NCI-H128 (cell line): ENCODE results near the gene STRIP1.

Experiments used
- DNase-seq: peaks from one replicate; lab custom pipeline; 2025; ENCODE audit not compliant: unreplicated experiment; lab: John Stamatoyannopoulos, UW

STRIP1 gene

DNA sequence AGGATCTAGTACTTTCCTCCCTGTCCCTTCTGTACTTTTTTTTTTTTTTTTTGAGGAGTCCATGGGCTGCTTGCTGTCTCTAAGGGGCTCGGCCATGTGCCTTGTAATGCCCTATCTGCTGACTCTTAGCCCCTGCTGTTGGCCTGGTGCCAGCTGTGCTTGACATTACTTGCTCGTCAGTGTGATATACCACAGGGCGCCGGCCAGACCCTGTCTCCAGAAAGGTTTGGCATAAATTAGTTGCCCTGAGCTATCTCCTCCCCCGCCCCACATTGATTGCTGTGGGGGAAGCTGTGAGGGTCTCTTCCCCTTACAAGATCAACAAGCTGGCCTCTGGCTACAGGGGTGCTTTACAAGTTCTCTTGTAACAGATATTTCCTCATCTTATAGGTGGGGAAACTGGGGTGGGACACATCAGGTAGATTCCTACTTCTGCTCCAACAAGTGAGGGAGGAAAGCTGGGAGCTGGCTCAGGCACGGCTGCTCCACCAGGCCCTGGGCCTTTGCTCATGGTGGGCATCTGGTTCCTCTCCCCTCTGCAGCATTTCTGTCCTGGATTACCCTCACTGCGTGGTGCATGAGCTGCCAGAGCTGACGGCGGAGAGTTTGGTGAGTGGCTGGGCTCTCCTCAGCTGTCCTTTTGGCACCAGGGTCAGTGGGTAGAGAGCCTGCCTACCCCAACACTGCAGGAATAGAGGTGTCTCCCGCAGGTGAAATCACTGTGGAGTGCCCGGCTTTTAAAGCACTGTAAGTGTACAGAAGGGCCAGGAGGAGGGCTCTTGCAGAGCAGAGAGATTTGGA is 15.6 kb downstream of the STRIP1 start:
- no peak for DNase-seq

DNA sequence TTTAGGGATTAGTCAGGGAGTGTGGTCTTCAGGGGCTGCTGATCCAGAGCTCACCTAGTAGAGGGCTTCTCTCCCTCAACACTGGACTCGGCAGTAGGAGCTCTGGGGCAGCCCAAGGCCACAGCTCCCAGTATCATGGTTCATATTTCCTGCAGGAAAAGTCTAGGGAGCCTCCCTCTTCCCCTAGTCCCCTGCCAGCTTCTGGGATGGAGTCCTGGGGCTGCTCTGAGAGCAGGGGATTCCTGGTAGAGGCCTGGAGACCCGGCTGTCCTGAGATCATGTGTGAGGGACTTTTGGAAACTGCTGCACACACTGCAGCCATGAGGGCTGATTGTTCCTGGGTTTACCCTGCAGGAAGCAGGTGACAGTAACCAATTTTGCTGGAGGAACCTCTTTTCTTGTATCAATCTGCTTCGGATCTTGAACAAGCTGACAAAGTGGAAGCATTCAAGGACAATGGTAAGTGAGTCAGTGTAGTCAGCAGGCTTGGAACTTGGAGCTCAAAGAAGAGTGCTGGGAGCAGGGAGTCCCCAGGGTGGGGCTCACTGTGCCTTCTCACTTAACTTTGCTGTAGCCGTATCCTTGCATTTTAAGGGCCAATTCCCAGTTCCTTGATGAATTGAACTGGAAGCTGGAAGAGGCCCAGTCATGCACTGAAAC is 16.3 kb downstream of the STRIP1 start:
- DNase-seq: no peak

DNA sequence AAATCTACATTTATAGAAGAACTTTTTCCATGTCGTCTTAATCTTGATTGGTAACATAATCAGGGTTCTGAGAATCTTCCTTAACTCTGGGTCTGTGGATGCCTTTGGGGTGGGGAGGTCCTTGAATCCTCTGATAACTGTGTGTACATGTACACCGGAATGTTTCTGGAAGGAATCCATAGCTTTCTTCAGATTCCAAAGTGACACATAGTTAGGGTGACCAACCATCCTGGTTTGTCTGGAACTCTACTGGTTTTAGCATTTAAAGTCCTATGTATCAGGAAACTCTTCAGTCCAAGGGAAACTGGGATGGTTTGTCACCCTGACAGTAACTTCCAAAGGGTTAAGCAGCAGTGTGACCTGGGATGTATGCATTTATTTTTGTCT is 16.8 kb downstream of the STRIP1 start:
- no peak for DNase-seq

DNA sequence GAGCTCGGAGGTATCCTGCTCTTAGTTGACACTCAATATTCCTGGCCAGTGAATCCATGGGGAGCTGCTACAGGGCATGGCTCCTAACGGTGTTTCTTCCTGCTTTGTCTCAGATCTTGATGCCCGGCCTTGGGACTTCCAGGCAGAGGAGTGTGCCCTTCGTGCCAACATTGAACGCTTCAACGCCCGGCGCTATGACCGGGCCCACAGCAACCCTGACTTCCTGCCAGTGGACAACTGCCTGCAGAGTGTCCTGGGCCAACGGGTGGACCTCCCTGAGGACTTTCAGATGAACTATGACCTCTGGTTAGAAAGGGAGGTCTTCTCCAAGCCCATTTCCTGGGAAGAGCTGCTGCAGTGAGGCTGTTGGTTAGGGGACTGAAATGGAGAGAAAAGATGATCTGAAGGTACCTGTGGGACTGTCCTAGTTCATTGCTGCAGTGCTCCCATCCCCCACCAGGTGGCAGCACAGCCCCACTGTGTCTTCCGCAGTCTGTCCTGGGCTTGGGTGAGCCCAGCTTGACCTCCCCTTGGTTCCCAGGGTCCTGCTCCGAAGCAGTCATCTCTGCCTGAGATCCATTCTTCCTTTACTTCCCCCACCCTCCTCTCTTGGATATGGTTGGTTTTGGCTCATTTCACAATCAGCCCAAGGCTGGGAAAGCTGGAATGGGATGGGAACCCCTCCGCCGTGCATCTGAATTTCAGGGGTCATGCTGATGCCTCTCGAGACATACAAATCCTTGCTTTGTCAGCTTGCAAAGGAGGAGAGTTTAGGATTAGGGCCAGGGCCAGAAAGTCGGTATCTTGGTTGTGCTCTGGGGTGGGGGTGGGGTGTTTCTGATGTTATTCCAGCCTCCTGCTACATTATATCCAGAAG is 19.4 kb downstream of the STRIP1 start:
- no peak for DNase-seq

DNA sequence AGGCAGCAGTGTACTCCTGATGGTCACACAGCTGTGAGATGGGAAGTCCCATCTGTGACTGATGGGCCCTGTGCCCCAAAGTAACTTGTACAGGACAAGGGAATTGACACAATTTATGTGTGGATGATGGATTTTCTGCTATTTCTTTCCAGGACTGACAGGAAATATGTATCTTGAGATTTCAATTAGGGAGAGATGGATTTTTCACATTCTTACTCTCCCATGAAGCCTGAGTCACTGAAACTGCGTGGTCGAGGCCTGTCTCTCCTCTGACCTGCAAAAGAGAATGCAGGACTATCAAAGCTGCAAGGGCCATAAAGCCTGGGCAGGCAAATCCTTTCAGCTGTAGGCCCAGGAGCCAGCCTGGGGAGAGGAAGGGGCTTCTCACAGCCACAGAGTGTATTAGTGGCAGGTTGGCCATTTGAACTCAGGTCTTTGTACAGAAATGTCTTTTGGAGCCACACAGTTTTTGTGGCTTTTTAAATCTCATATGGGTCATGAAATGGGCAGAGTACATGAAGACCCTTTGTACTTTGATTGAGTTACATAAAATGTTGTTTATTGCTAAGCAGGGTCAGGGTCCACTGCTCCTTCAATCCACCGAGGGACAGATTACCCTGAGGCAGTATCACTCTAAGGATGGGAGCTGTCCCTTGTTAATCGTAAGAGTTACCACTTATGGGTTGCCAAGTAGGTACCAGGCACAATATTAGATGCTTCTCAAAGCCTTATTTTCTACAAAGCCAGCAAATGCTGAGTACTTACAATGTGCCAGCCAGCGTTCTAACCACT is 21.3 kb downstream of the STRIP1 start:
- no peak for DNase-seq

DNA sequence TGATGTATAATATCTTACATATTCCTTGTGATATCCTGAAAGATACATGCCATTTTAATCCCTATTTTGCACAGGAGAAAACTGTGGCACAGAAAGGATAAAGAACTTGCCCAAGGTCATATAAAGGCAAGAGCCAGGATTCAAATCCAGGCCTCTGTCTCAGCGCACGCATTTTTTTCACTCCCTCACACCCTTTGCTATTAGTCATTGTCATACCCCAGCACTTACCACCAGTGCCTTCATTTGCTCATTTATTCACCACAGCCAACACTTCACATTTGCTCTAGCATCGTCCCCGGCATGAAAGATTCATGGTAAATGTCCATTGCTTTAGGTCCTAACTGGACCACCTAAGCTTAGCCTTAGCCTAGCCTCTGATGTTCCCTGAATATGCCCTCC is 21.9 kb downstream of the STRIP1 start:
- DNase-seq: no peak

DNA sequence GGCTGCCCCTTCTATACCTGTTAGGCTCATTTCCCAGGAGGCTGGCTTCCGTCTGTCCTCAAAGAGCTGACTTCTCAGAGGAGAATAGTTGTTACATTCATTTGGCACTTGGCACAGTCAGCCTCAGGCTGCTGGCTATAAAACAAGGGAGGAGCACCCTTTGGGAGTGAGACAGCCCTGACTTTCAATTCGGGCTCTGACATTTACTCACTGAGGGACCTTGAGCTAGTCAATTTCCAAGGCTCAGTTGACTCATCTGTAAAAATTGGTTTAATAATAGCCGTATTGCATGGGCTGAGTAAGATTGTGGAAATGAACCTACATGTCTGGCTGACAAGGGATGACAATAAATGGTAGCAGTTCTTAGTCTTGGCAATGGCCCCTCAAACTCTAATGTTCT is 22.4 kb downstream of the STRIP1 start:
- DNase-seq: no peak

DNA sequence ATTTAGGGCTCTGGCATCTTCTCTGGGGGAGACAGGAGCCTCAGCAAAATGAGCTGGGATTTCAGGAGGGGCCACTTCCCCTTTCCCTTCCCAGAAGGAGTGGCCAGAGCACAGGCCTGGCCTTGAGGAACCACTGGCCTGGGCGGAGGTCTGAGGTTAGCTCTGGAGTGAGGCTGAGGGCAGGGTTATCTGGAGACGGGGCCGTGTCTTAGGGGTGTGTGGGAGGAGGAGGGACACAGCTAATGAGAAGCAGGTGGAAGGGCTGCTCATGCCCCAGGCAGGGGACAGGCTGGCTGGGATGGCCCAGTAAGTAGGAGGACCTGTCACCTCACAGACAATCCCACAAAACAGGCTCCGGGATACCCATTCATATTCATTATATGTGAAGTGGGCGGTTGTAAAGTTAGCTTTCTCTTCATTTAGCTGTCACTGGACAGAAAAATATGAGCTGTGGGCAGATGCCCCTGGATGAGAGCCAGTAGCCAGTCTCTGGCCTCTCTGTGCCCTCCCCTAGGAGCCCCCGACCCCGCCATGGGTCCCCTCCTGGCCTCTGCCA is 23.6 kb downstream of the STRIP1 start:
- DNase-seq: no peak

DNA sequence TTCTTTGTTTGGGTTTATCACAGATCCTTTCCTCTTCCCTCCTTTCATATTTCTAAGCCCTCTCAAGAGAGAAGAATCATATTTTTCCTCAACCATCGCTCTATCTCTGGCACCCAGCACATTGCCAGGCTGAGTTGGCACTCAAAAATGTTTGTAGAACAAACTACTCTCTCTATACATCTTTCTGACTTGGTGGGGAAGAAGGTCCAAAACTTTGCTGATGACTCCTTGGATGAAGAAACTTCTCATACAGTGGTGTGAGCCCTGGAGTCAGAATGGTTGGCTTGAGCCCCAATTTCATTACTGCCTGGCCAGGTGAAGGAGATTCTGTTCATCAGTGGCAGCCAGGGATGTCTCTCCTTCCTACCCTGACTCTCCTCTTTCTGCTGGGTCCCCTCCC is 24.2 kb downstream of the STRIP1 start:
- no peak for DNase-seq

DNA sequence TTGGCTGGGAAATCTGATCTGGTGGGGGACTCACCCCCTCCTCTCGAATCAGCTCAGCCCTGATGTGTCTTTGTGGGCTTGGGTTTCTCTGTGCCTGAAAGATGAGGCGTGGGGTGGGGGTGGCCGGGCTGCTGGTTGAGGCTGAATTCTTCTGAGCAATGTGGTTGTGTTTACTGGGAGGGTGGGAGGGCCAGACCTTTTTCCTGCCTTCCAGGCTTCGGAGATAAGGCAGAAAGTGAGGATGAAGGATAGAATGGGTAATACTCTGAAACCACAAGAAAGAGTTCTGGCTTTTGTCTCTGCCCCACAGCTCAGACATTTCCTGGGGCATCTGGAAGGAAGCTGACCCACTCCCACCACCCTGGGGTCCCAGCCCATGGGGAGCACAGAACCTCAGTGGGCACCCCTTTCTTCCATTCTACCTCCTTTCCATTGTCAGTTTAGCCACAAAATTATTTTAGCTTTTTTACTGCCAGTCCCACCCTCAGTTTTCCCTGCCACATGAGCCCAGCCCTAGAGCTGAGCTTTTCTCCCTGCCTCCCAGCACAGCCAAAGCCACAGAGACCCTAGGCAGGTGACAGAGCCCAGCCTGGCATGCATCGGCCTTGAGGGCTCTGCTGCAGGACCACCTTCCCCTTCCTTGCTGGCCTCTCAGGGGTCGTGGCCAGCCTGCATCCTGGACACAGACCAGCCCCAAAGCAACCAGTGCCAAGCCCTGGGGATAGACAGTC is 24.9 kb downstream of the STRIP1 start:
- DNase-seq: no peak

DNA sequence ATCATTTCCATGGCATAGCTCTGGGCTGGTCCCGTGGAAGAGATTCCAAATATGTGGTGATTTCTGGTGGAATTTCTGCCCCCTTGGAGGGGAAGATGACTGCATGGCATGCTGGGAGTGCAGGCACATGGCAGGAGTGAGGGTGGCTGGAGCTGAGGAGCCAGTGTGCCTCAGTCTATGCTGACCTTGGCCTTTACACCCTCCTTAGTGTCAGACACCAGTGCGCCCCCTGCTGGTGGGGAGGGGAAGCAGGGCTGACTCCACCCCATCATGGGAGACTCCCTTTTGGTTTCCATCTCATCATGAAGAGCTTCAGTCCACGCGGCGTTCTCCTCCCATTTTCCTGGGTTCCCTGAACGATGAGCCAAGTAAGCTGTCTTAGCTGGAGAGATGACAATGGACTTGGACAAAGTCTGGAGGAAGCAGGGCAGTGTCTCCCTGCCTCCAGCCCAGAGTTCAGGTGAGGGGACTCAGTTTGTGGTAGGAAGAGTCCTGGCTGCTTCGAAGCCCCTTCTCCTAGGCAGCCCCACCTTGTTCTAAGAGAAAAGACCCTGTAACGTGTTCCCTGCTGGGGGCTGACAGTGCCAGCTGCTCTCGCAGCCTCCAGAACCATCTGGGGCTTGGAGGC is 25.7 kb downstream of the STRIP1 start:
- no peak for DNase-seq

DNA sequence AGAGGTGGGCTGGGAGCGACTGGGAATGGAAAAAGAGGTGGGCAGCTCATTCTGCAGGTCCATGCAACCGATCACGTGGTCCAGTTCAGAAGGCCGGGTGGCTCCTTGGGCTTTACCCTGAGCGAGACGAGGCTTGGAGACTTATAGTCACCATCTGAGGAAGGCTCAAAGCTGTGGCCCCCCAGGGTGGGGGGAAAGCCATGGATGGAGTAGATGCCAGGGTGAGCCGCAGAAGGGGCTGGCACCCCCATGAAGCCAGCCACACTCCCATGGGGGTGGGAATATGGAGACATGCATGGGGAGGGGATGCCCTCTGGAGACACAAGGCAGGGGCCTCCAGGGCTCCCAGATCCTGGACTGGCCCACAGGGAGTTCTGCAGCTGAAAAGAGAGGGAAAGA is 26.2 kb downstream of the STRIP1 start:
- DNase-seq: no peak

DNA sequence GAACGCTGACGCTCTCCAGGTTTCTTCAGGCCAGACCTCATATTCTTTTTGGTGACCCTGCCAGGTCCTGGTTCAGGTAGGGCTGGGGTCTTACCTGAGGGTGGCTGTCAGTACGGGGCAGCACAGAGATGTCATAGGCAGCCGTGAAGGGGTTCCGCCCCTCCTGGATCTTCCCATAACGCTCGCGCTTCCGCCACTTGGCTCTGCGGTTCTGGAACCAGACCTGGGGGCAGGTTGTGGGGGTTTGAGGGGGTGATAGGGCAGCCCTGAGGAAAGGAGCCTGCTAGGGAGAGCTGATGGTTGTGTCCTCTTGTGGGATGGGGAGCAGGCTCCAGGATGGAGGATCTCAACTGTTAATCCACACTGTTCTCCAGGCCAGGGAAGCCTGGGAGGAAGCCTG is 26.9 kb downstream of the STRIP1 start:
- no peak for DNase-seq

DNA sequence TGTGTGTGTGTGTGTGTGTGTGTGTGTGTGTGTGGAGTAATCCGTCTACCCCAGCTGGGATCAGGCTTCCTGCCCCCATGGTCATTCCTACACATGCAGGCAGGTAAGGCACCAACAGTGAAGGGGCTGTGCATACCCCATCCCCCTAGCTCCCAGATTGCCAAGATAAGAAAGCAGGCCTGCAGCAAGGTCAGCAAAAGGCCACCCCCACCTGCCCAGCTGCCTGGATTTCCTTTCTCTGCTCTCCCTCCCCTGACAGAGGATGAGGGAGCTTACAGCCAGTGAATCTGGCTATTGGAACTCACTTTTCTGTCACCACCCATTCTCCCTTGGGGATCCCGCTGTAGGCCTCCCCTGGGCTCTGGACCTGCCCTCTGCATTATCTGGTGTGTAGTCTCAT is 28.2 kb downstream of the STRIP1 start:
- DNase-seq: no peak

DNA sequence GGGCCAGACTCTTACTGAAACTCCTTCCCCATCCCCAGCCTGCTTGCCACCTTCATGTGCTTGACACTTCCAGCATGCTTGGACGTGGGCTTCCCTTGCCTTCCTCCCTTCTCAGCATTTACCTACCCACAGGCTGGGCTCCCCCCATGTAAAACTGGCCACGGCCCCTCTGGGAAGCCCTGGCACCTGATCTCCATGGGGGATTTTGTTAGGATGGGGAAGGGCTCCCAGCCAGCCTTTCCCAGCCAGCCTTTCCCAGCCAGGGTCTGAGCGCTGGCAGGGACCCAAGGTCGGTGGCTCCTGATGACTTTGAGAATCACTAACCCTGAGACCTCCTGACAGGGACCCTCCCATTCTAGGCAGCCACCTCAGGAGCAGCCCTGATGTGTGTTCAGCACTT is 29.4 kb downstream of the STRIP1 start:
- DNase-seq: no peak

DNA sequence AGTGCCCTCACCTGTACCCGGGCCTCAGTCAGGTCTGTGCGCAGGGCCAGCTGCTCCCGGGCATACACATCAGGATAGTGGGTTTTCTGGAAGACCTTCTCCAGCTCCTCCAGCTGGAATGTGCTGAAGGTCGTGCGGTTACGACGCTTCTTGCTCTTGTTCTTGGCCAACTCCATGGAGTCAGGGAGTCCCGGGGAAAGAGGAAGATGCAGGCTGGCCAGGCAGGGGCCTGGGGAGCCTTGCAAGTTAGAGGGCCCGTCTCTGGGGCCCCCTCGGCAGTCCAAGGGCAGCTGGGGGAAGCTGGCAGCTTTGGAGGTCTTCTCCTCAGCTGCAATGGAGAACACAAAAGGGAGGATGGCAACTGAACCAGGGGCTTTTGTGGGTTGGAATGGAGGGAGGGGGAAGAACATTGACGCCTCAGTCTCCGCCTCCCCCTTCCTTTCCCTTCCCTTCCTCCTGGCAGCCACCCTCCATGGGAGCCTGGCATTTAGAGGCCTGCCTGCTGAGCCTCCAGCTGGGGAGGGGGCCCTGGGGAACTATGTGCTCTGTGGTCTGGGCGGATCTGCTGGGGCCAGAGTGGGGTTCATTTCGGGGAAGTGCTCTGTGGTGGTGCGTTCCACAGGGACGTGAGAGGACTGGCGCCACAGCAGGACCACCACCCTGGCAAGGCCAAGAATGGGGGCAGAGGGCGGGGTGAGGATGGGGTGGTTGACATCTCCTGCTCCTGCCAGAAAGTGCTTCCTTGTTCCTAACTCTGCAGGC is 30.3 kb downstream of the STRIP1 start:
- DNase-seq: no peak

DNA sequence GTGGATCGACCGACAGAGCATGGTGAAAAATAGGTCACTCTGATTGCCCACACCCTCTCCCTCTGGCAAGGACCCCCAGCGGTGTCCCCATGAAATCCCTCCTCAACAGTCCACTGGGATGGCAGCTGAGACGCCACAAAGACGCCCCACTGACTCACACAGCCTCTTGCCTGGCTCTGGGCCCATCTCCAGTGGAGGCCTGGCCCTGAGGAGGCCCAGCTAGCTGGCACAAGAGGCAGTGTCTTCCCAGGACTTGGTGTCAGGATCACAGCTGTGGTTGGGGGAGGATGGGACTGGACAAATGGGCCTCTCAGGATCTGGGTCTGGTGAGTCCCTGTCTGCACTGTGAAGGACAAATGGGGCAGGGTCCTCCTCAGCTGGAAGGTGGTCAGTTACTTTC is 31.4 kb downstream of the STRIP1 start:
- no peak for DNase-seq

DNA sequence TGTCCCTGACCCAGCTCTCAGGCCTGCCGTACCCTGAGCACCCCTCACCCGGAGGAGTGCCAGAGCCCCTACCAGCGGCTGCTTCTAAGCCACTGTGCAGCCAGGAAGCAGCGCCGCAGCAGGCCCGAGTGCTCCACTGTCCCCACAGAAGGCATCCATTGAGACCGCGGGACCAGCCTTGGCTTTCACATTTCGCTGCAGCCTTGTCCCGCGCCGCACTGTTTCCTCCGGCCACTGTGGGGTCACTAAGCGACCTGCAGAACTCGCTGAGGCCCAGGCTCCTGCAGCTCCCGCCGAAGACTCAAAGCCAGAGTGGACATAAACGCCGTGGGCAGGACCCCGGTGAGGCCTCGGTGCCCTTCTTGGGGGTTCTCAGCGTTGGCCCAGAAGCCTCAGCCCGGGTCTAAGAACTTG is 33.1 kb downstream of the STRIP1 start:
- no peak for DNase-seq
